Kasumi-1 (cell line): ENCODE measurements around the gene TNNI2.

Source experiments
- DNase-seq, 2 experiments: peaks; one replicate each; lab custom pipeline; 2025; lab: John Stamatoyannopoulos, UW

Gene TNNI2

GRCh38 chr11:1834779-1835670 is 3.8 kb upstream of the TNNI2 start, which contains the start of gene SYT8:
SYT8 (plus strand) TSS chr11:1834990; CDS start chr11:1835106, 116 bp downstream.
- no peak for DNase-seq

DNA sequence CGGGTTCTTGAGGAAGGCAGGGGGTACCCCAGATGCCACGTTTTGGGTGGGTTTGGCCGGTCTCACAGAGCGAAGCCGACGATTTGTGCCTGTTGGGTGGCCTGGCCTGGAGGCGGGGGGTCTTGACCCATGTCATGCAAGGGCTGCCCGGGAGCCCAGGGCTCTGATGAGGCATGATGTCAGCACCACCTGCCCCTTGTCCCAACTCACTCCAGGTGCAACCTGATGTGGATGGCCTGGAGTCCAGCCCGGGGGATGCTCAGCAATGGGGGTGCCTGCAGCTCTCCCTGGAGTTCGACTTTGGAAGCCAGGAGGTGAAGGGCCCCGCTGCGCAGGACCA is 3.1 kb upstream of the TNNI2 start:
- no peak for DNase-seq

GRCh38 chr11:1836011-1836945 is 2.5 kb upstream of the TNNI2 start:
- no peak for DNase-seq

DNA sequence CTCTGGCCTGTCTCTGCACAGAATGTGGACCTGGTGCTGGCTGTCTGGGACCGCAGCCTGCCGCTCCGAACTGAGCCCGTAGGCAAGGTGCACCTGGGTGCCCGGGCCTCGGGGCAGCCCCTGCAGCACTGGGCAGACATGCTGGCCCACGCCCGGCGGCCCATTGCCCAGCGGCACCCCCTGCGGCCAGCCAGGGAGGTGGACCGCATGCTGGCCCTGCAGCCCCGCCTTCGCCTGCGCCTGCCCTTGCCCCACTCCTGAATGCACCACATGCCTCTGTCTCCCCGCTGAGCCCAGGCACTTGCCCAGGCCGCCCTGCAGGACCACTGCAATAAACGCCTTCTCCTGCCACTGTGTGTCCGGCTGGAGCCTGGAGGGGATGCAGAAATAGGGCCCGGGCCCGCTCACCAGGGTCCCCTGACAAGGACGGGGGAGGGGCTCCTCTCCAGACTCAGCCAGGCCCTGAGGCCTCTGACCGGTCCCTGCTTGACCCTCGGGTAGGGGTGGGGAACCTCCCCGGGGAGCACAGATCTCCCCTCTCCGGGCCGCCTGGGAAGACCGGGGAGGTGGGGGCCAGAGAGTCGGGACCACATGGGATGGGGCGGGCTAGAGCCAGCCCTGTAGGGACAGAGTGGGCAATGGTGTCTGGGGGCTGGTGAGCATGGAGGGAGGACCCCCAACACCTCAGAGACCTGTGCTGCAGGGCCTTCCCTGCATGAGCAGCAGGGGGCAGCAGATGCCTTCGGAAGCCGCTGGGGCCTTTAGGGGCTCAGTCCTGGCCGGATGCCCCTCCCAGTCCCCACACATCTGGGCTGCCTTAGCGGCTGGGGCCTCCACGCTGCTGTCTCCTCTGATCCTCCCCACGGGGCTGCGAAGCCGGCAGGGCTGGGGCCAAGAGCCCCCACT is 1.4 kb upstream of the TNNI2 start:
- peak; percentile 72 to 76 for DNase-seq

DNA sequence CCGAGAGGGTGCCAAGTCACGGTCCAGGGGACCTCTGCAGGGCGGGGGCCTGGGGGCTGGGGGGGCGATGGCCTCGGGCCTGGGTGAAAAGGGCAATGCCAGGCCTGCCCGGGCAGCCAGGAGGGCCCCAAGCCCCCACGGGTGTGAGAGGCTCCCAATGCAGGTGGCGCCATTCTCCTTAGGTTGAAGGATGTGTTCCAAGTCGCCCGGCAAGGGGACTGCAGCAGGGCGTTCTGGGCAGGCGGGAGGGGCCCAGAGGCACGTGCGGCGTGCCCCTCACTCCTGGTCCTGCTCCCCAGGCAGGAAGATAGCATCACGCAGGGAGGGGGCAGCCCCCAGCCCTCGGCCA is 730 bp upstream of the TNNI2 start:
- DNase-seq, result no peak

DNA sequence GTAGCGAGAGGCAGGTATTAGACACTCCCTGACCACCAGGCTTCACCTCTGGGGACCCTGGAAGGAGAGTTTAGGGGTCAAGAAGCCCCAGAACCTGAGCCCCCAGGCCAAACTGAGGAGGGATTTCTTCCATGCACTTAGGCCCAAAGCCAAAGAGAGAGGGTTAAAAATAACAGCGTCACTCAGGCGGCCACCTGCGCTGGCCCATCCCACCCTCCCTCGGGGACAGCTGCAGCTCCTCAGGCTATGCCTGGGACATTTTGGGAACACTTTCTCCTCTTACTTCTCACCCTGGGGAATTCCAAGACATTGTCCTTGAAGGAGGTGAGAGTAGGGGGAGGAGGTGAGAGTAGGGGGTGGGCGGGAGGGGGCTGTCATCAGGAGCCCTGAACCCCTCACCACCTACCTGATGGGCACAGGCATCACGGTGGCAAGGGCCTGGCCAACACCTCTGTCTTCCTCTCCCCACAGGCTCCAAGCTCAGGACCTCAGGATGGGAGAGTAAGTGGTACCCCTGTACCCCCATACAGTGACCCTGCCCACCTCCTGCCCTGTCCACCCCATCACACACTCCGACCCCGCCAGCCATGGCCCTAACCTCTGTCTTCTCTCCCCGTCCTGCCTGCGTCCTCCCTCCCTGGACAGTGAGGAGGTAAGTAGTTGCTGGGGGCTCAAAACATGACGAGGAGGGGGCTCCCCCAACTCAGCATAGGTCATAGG is 583 bp downstream of the TNNI2 start:
- DNase-seq, result no peak

- DNase-seq, result peak; percentile 68 to 69
Observed at GRCh38 chr11:1839924-1840779, 1.4 kb downstream of the TNNI2 start.

- DNase-seq, result no peak
Observed at GRCh38 chr11:1840780-1841480, 2.1 kb downstream of the TNNI2 start.

DNA sequence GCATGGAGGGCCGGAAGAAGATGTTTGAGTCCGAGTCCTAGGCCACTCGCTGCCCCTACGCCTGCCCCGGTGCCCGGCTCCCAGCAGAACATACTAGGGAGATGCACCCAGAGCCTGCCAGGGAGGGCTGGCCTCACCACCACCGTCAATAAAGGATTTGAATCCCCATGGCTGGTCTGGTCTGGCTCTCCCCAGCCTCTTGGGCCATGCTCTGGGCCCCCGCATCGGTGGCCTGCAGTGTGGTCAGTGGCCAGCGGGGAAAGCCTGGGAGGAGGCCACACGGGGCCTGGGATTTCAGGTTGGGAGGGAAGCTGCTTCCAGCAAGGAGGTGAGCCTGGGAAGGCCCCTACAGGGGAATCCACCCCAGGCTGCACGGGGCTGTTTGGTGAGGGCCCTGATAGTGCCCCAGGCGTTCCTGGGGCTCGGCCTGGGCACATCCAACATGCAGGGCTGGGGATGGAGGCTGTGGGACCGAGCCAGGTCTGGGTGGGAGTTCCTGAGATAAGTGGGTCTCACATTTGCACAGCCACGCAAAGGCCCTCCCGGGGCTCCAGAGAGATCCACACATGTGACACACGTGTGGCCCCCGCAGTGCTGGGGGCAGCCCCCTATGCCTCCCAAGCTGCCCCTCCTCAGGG is 2.8 kb downstream of the TNNI2 start:
- DNase-seq, result no peak

- DNase-seq, result no peak
Observed at GRCh38 chr11:1842149-1843097, 3.6 kb downstream of the TNNI2 start.

DNA sequence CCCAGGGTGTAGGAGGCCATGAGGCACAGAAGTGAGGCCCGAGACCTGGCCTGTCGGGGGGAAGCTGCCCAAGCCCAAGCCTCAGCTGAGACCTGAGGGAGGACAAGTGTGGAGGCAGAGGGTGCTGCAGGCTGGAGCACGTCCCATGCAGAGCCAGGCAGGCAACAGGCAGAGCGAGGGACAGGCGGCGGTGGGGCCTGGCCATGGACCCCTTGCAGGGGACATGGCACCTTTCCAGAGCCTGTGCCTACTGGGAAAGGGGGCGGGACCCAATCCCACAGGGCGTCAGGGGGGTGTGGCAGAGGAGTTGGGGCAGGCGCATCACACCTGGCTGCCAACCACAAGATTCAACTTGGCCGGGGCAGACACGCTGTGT is 4.3 kb downstream of the TNNI2 start:
- DNase-seq, result no peak

DNA sequence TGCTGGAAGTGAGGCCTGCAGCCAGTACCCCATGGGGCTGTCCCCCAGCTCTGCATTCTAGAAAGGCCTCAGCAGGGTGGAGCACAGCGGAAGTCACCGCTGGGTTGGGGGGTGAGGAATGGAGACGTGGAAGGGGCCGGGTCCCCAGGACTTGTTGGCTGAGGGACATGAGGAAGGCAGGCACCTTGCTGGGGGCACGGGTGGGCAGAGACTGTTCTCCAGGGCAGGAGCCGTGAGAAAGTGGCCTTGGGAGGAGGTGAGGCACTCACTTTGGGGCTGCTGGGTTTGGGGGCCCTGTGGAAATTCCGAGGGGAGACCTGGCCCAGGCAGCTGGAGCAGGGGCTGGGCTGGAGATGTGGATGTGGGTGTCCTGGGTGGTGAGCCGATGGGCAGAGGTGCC is 5.0 kb downstream of the TNNI2 start:
- DNase-seq, result no peak

DNA sequence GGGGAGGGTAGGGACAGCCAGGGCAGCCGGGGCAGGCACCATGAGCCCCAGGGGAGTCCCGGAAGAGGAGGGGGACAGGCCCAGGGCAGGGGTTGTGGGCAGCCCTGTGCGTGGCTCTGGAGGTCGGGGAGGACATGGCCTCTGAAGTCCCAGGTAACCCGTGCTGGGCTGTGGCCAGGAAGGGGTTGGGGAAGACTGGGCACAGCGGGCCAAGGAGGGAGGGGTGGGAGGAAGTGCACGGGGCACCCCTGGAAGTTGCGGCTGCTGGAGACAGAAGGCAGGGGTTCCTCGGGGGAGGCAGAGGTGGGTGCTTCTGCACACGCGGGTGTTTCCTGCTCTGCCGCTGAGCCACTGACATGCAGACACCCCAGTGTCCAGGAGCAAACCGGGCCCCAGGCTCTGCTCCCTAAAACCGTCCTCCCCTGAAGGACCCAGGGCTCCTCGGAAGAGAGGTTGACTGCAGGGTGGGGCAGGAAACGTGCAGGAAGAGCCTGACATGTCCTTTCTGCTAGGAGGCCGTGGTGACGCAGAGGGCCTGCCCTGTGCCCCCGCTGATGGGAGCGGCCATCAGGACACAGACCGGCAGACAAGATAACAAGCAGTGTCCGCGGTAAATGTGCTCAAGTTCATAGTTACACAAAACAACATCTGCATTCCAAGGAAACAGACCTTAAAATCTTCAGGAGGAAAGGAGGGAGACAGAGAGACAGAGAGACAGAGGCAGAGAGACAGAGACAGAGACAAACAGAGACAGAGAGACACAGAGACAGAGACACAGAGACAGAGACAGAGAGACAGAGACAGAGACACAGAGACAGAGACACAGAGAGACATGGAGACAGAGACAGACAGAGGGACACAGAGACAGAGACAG is 5.7 kb downstream of the TNNI2 start:
- peak; percentile 63 to 77 for DNase-seq

- DNase-seq, result no peak
Observed at GRCh38 chr11:1845095-1845429, 6.3 kb downstream of the TNNI2 start.

DNA sequence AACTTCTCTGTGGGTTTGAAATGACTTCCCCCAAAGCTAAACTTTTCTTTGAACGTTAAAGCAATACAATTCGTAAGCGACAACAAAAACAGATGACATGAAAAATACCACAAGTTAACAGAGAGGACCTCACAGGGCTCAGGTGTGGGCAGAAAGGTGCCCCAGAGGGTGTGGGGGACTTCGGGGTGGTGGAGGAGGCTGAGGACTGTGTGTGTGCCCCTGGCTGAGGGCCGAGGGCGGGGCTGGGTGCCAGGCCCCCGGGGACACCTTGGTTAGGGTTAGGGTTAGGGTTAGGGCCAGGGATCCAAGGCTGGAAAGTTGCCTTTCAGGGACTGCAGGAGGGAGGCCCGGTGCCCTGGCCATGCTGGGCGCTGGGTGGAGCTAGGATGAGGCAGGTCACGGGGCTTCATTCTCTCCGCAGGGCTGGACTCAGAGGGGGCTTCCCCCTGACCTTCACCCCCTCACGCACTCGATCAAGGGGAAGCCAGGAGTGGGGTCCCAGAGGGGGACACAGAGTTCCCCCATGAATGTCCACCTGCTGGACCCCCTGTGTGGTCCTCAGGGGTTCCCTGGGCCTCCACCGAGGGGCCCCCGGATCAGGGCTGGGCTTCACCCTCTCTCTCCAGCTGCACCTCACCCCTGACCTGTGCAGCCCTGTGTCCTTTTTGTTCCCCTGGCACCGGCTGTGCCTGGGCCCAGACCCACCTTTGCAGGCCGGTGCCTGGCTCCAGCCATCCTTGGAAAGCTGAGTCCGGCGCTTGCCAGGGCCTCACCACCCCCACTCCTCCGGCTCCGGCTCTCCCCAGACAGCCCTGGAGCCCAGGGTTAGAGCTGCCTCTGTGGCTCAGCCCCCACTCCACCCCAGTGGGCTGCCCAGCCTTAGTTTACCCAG is 7.0 kb downstream of the TNNI2 start:
- DNase-seq, result no peak

DNA sequence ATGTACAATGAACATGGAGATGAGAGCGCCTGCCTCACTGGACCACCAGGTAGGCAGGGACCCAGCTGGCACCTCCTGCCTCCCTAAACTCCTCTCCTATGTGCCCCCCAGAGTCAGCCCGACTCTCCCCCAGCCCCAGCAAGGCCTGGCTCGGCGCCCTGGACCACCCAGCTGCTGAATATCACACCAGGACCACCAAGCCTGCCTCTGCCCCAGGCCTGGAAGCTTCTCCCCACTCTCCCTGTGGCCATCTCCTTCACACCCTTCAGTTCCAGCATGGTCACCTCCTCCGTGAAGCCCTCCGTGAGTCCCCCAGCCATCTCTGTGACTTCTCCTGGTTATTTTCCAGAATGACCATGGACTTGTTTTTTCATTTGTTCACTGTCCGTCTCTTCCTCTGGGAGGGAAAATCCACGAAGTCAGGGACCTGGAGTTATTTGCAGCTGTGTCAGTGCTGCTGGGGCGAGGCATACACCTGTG is 7.7 kb downstream of the TNNI2 start:
- no peak for DNase-seq
